Large intestine (tissue), 3 donors: ENCODE measurements around the gene DLGAP4. TPM values are rescaled to one million over a fixed set of nuclear protein-coding genes. Genes with fewer than 3 reads are reported as not detected.

Source experiments
- DNase-seq, 2 donors: peaks; one replicate each; pipeline versions ENCODE4 v3.0.0 to v3.0.0-alpha.2; 2013
- H3K27ac ChIP-seq: one replicate; pipeline ENCODE4 v1.5.1; 2013; ENCODE audit warnings: low read length
- H3K27me3 ChIP-seq: 2 replicates; pipeline ENCODE4 v1.6.1; 2013; ENCODE audit warnings: low read length; ENCODE audit not compliant: control insufficient read depth, insufficient read depth
- H3K36me3 ChIP-seq: 2 replicates; pipeline ENCODE4 v1.6.1; 2013; ENCODE audit warnings: low read length; ENCODE audit not compliant: control insufficient read depth, insufficient read depth
- H3K4me1 ChIP-seq: one replicate; pipeline ENCODE4 v1.6.1; 2013; ENCODE audit warnings: low read length; ENCODE audit not compliant: control insufficient read depth, insufficient read depth
- H3K4me3 ChIP-seq: one replicate; pipeline ENCODE4 v1.5.1; 2013; ENCODE audit warnings: low read length
- H3K9me3 ChIP-seq: one replicate; pipeline ENCODE4 v1.6.1; 2013; ENCODE audit warnings: mild to moderate bottlenecking, low read depth, low read length, moderate library complexity; ENCODE audit not compliant: control insufficient read depth
- WGBS: methylation state at CpG from one replicate; pipeline ENCODE4 v1.1.5; 2013; ENCODE audit warnings: low lambda C conversion rate; ENCODE audit not compliant: insufficient coverage; 5-methylcytosine and 5-hydroxymethylcytosine counted together
- polyA plus RNA-seq: library from polyadenylated mRNA; unstranded; fragments of 120-200 nt; gene quantifications from one replicate; pipeline ENCODE4 v1.2.1, GENCODE V29; 2013

The DLGAP4 gene
- polyA plus RNA-seq, 1 donor, result 43.1 TPM

GRCh38 chr20:36343641-36344040 lies 37.5 kb downstream of the DLGAP4 start:
- no peaks in the 10 kb centered on the region for H3K36me3 ChIP-seq
- H3K27ac ChIP-seq, result no peak overlapping the region
- no peak overlapping the region for H3K4me3 ChIP-seq
- no CpG with 5 or more reads among the region's 5 CpGs for WGBS
- H3K27me3 ChIP-seq, result peaks cover 6% of the 10 kb centered on the region
- H3K9me3 ChIP-seq, result no peaks in the 10 kb centered on the region
- no peak for DNase-seq
- no peaks in the 10 kb centered on the region for H3K4me1 ChIP-seq

GRCh38 chr20:36344517-36345132 lies 38.5 kb downstream of the DLGAP4 start:
- Histone ChIP-seq H3K27ac (no peak overlapping the region), H3K27me3 (peaks cover 3% of the 10 kb centered on the region), H3K36me3 (no peaks in the 10 kb centered on the region), H3K4me1 (no peaks in the 10 kb centered on the region), H3K9me3 (no peaks in the 10 kb centered on the region), H3K4me3 (no peak overlapping the region)
- WGBS, result no CpG with 5 or more reads among the region's 4 CpGs
- DNase-seq, result peak; percentile 29 to 43

- no CpG with 5 or more reads among the region's 3 CpGs for WGBS
- no peaks in the 10 kb centered on the region for H3K4me1 ChIP-seq
These were observed 40.1 kb downstream of the DLGAP4 start for GRCh38 chr20:36346256-36346655.

GRCh38 chr20:36349384-36350170 lies 43.4 kb downstream of the DLGAP4 start:
- no peak for DNase-seq
- no peaks in the 10 kb centered on the region for H3K4me1 ChIP-seq
- WGBS, result 100% methylated on average over 1 of the region's 16 CpGs
- H3K27me3 ChIP-seq, result no peaks in the 10 kb centered on the region
- H3K9me3 ChIP-seq, result no peaks in the 10 kb centered on the region
- no peaks in the 10 kb centered on the region for H3K36me3 ChIP-seq
- H3K4me3 ChIP-seq, result no peak overlapping the region
- no peak overlapping the region for H3K27ac ChIP-seq

More at GRCh38 chr20:36346256-36346655, 40.1 kb downstream of the DLGAP4 start:
- Histone ChIP-seq H3K4me3 (no peak overlapping the region), H3K27ac (no peak overlapping the region), H3K27me3 (no peaks in the 10 kb centered on the region), H3K9me3 (no peaks in the 10 kb centered on the region), H3K36me3 (no peaks in the 10 kb centered on the region)
- DNase-seq, result no peak

GRCh38 chr20:36350439-36350838 lies 44.3 kb downstream of the DLGAP4 start:
- H3K4me3 ChIP-seq, result no peak overlapping the region
- H3K27me3 ChIP-seq, result no peaks in the 10 kb centered on the region
- no peaks in the 10 kb centered on the region for H3K4me1 ChIP-seq
- no CpG with 5 or more reads among the region's 1 CpG for WGBS
- H3K36me3 ChIP-seq, result no peaks in the 10 kb centered on the region
- DNase-seq, result no peak
- no peak overlapping the region for H3K27ac ChIP-seq
- no peaks in the 10 kb centered on the region for H3K9me3 ChIP-seq

- Histone ChIP-seq H3K27ac (no peak overlapping the region), H3K36me3 (no peaks in the 10 kb centered on the region), H3K4me3 (no peak overlapping the region), H3K27me3 (no peaks in the 10 kb centered on the region), H3K9me3 (no peaks in the 10 kb centered on the region), H3K4me1 (no peaks in the 10 kb centered on the region)
- no CpG with 5 or more reads among the region's 6 CpGs for WGBS
- no peak for DNase-seq
These were observed 45.8 kb downstream of the DLGAP4 start for GRCh38 chr20:36351937-36352336.

GRCh38 chr20:36352843-36353553 lies 46.9 kb downstream of the DLGAP4 start:
- Histone ChIP-seq H3K27ac (no peak overlapping the region), H3K4me3 (no peak overlapping the region), H3K4me1 (no peaks in the 10 kb centered on the region), H3K27me3 (no peaks in the 10 kb centered on the region), H3K9me3 (no peaks in the 10 kb centered on the region), H3K36me3 (no peaks in the 10 kb centered on the region)
- WGBS, result no CpG with 5 or more reads among the region's 11 CpGs
- DNase-seq, result no peak

GRCh38 chr20:36353740-36354139 lies 47.6 kb downstream of the DLGAP4 start:
- Histone ChIP-seq H3K27ac (no peak overlapping the region), H3K4me3 (no peak overlapping the region), H3K36me3 (no peaks in the 10 kb centered on the region), H3K9me3 (no peaks in the 10 kb centered on the region), H3K27me3 (no peaks in the 10 kb centered on the region), H3K4me1 (no peaks in the 10 kb centered on the region)
- WGBS, result no CpG with 5 or more reads among the region's 9 CpGs
- DNase-seq, result no peak

- no peaks in the 10 kb centered on the region for H3K27me3 ChIP-seq
- no peak overlapping the region for H3K27ac ChIP-seq
- H3K36me3 ChIP-seq, result no peaks in the 10 kb centered on the region
- WGBS, result no CpG with 5 or more reads among the region's 5 CpGs
- no peaks in the 10 kb centered on the region for H3K9me3 ChIP-seq
- H3K4me3 ChIP-seq, result no peak overlapping the region
- DNase-seq, result no peak
- H3K4me1 ChIP-seq, result no peaks in the 10 kb centered on the region
These were observed 49.5 kb downstream of the DLGAP4 start for GRCh38 chr20:36355469-36356171.
